K562 (cell line): ENCODE results near the gene FEZF1. TPM values are rescaled to one million over a fixed set of nuclear protein-coding genes. Genes with fewer than 3 reads are reported as not detected.

Experiments used
- ATAC-seq: fragments of 200-7000 bp; cut with Tn5 transposase; 3 replicates; pipeline ENCODE4 v1.9.1; 2020; ENCODE audit warnings: moderate library complexity
- BruUV-seq: library from RNA; stranded (reverse); fragments of 400-500 nt; replicated peaks from 2 replicates; lab custom pipeline; 2021; lab: Mats Ljungman, UMichigan
- CTCF ChIA-PET: fragments of 300-600 bp; formaldehyde crosslinking; extraction: SDS; loops from one replicate; lab custom pipeline; 2021; ENCODE audit warnings: low intra/inter-chr PET ratio; lab: Yijun Ruan, JAX
- POLR2A ChIA-PET: fragments of 300-600, 350-650 bp; sonication (Branson Sonifier 250); formaldehyde crosslinking; extraction: SDS; loops from one replicate; lab custom pipeline; 2021; ENCODE audit warnings: antibody characterized with exemption, inconsistent platforms; lab: Yijun Ruan, JAX
- DNase-seq, 4 experiments: peaks; one replicate each; pipeline versions ENCODE4 v3.0.0 to v3.0.0-alpha.2; 2011 to 2018; ENCODE audit warnings: low spot score in 3 of 4, mixed read lengths in 3 of 4; ENCODE audit errors: extremely low read depth in 1 of 4
- FAIRE-seq: peaks from 2 replicates; lab custom pipeline; 2011; peaks lifted over from hg19 to GRCh38; lab: Jason Lieb, UNC
- H2AFZ ChIP-seq: 2 replicates; pipeline ENCODE4 v1.6.0; 2011; ENCODE audit warnings: low read depth, low read length, control low read depth, inconsistent platforms
- H3K27ac ChIP-seq: fragments of 200-600 bp; 3 replicates; pipeline ENCODE4 v1.8.0; 2011; ENCODE audit warnings: low read depth, mild to moderate bottlenecking, control low read depth, inconsistent platforms, low read length, moderate library complexity, mixed read lengths; ENCODE audit errors: extremely low read depth
- H3K27me3 ChIP-seq, 2 experiments: fragments of 300-600 bp in 1 of 2; 2 replicates in 1 of 2; 3 replicates in 1 of 2; pipeline versions ENCODE4 v1.6.0 to v1.8.0; 2011; ENCODE audit warnings: inconsistent platforms in 2 of 2, low read length in 2 of 2, mild to moderate bottlenecking in 1 of 2, mixed read lengths in 1 of 2, moderate library complexity in 1 of 2; ENCODE audit not compliant: control insufficient read depth in 2 of 2, insufficient read depth in 2 of 2
- H3K36me3 ChIP-seq: fragments of 300-600 bp; 3 replicates; pipeline ENCODE4 v1.8.0; 2011; ENCODE audit warnings: mild to moderate bottlenecking, low read length, inconsistent platforms; ENCODE audit not compliant: control insufficient read depth, insufficient read depth
- H3K4me1 ChIP-seq, 2 experiments: fragments of 200-600 bp in 1 of 2; replicated peaks in 1 of 2; 2 replicates in 1 of 2; 3 replicates in 1 of 2; pipeline versions ENCODE4 v1.5.1 to v1.8.0; 2011; ENCODE audit warnings: inconsistent platforms in 2 of 2, low read length in 2 of 2, mild to moderate bottlenecking in 1 of 2, mixed read lengths in 1 of 2, moderate library complexity in 1 of 2; ENCODE audit not compliant: control insufficient read depth in 2 of 2, insufficient read depth in 2 of 2
- H3K4me2 ChIP-seq: 2 replicates; pipeline ENCODE4 v1.6.1; 2011; ENCODE audit warnings: low read length, control low read depth, inconsistent platforms, mixed read lengths; ENCODE audit not compliant: insufficient read depth
- H3K4me3 ChIP-seq: fragments of 200-600 bp; sonication (generic), shearing (Covaris generic); 2 replicates; pipeline ENCODE4 v1.5.1; 2016; ENCODE audit warnings: control low read depth, inconsistent platforms
- H3K79me2 ChIP-seq: fragments of 200-600 bp; 3 replicates; pipeline ENCODE4 v1.8.0; 2011; ENCODE audit warnings: low read length, inconsistent platforms; ENCODE audit not compliant: control insufficient read depth, insufficient read depth
- H3K9ac ChIP-seq, 2 experiments: 2 replicates each; pipeline versions ENCODE4 v1.6.0 to v1.6.1; 2011; ENCODE audit warnings: low read depth in 2 of 2, low read length in 2 of 2, control low read depth in 1 of 2, inconsistent platforms in 1 of 2, mild to moderate bottlenecking in 1 of 2, mixed read lengths in 1 of 2; ENCODE audit not compliant: insufficient read depth in 1 of 2
- H3K9me1 ChIP-seq: one replicate; pipeline ENCODE4 v1.6.0; 2011; ENCODE audit warnings: inconsistent platforms, mild to moderate bottlenecking, low read length, moderate library complexity; ENCODE audit not compliant: control insufficient read depth, insufficient read depth
- H3K9me3 ChIP-seq: replicated peaks from 2 replicates; pipeline ENCODE4 v1.5.1; 2011; ENCODE audit warnings: low read depth, low read length, inconsistent platforms; ENCODE audit not compliant: control insufficient read depth, insufficient read depth
- H4K20me1 ChIP-seq: replicated peaks from 2 replicates; pipeline ENCODE4 v1.6.1; 2011; ENCODE audit warnings: low read length, inconsistent platforms, mixed read lengths; ENCODE audit not compliant: control insufficient read depth, insufficient read depth
- MAZ ChIP-seq, 2 experiments: fragments of 450-650 bp in 1 of 2; sonication (generic) in 1 of 2; formaldehyde crosslinking; IDR thresholded peaks in 1 of 2; conservative IDR thresholded peaks in 1 of 2; 2 replicates each; pipeline versions ENCODE4 v1.4.0 to v1.5.0; 2020; ENCODE audit warnings: mild to moderate bottlenecking in 1 of 2, missing genetic modification reagents in 1 of 2
- PHF21A ChIP-seq: fragments of 450-650 bp; IDR thresholded peaks from 2 replicates; pipeline ENCODE4 v1.6.1; 2017; ENCODE audit warnings: low read depth, borderline replicate concordance
- RB1 ChIP-seq: fragments of 450-650 bp; IDR thresholded peaks from 2 replicates; pipeline ENCODE4 v1.6.1; 2017; ENCODE audit warnings: low read depth, mild to moderate bottlenecking
- TAF1 ChIP-seq: IDR thresholded peaks from 2 replicates; pipeline ENCODE4 v1.6.1; 2011; ENCODE audit warnings: mild to moderate bottlenecking, low read length, moderate library complexity; ENCODE audit not compliant: insufficient read depth, control insufficient read depth, severe bottlenecking; ENCODE audit errors: extremely low read depth
- TCF3 ChIP-seq: sonication (generic); formaldehyde crosslinking; IDR thresholded peaks from 2 replicates; pipeline ENCODE4 v1.4.0; 2020; ENCODE audit warnings: mild to moderate bottlenecking, missing genetic modification reagents
- TCFL5 ChIP-seq: fragments of 250-450 bp; sonication (Bioruptor Pico); conservative IDR thresholded peaks from 2 replicates; pipeline ENCODE4 v1.6.1; 2021; ENCODE audit warnings: mild to moderate bottlenecking, moderate library complexity, matching md5 sums
- ZFP91 ChIP-seq: sonication (generic); formaldehyde crosslinking; IDR thresholded peaks from 2 replicates; pipeline ENCODE4 v1.8.0; 2022; ENCODE audit warnings: mild to moderate bottlenecking, missing genetic modification reagents
- ZNF140 ChIP-seq: fragments of 250-450 bp; sonication (Bioruptor Pico); IDR thresholded peaks from 2 replicates; pipeline ENCODE4 v1.8.0; 2021; ENCODE audit warnings: moderate library complexity, mild to moderate bottlenecking, inconsistent platforms
- ZNF263 ChIP-seq: sonication (generic); formaldehyde crosslinking; IDR thresholded peaks from 2 replicates; pipeline ENCODE4 v1.8.0; 2022; ENCODE audit warnings: mild to moderate bottlenecking, missing genetic modification reagents, borderline replicate concordance
- ZNF449 ChIP-seq: fragments of 250-450 bp; sonication (Bioruptor Pico); IDR thresholded peaks from 2 replicates; pipeline ENCODE4 v1.8.0; 2022; ENCODE audit warnings: moderate library complexity, mild to moderate bottlenecking, inconsistent platforms
- ZNF695 ChIP-seq: fragments of 450-650 bp; formaldehyde crosslinking; IDR thresholded peaks from 2 replicates; pipeline ENCODE4 v1.4.0; 2020; ENCODE audit warnings: mild to moderate bottlenecking, moderate library complexity
- WGBS: fragments of 100-300 bp; shearing (Covaris generic); methylation state at CpG from one replicate; pipeline ENCODE4 v1.1.6; 2016; ENCODE audit warnings: low coverage, mixed read lengths; ENCODE audit not compliant: insufficient coverage; ENCODE audit errors: missing lambda C conversion rate; 5-methylcytosine and 5-hydroxymethylcytosine counted together
- in situ Hi-C: fragments of 300-500 bp; cut with MboI; formaldehyde crosslinking; loops from 4 replicates; pipeline ENCODE4 v1.15.0; 2018; ENCODE audit warnings: inconsistent platforms, mixed read lengths
- intact Hi-C: fragments of 100-400 bp; cut with micrococcal nuclease; formaldehyde crosslinking; loops from 2 replicates; pipeline ENCODE4 v1.14.2; 2022
- polyA plus RNA-seq, 8 experiments: library from polyadenylated mRNA; depleted of rRNA in 4 of 8; stranded (reverse) in 5 of 8; unstranded in 3 of 8; fragments of >200 nt; fragmentation: Nextera tagmentation in 2 of 8; fragmentation: Illumina TruSeq in 1 of 8; extraction: Ambion mirVana in 2 of 8; extraction: Trizol in 1 of 8; gene quantifications; 2 replicates each; pipeline versions ENCODE4 v1.2.1 to v1.2.3, GENCODE V29; 2011 to 2014; ENCODE audit warnings: inconsistent platforms in 1 of 8, missing spikeins in 1 of 8
- total RNA-seq, 7 experiments: library from RNA; depleted of rRNA in 6 of 7; stranded (reverse); fragments of >200 nt in 6 of 7; fragmentation: Illumina TruSeq in 2 of 7; extraction: Trizol in 2 of 7; gene quantifications; 2 replicates each; pipeline versions ENCODE4 v1.2.1 to v1.2.3, GENCODE V29; 2011 to 2021; ENCODE audit warnings: low replicate concordance in 1 of 7

Gene FEZF1
- total and polyA plus RNA-seq, 9 of the 15 experiments (the other 6 are each of a cell fraction or from before 2014, with no cell fraction given): not detected

GRCh38 chr7:122352454-122352853 lies 47.9 kb upstream of the FEZF1 start:
- FAIRE-seq: no peak
- Histone ChIP-seq H3K4me3 (no peak overlapping the region), H3K4me2 (no peak overlapping the region), H4K20me1 (no peaks in the 10 kb centered on the region), H3K9ac (no peak overlapping the region), H3K27me3 (no peaks in the 10 kb centered on the region), H3K9me1 (no peaks in the 10 kb centered on the region), H3K36me3 (no peaks in the 10 kb centered on the region), H3K9me3 (no peaks in the 10 kb centered on the region), H3K79me2 (no peaks in the 10 kb centered on the region), H3K4me1 (no peaks in the 10 kb centered on the region), H2AFZ (no peak overlapping the region), H3K27ac (no peak overlapping the region)
- no peak for TF ChIP-seq ZNF263 (CRISPR knock-in tag)
- CTCF ChIA-PET: no interaction called here
- POLR2A ChIA-PET: no interaction called here
- no peak for ATAC-seq
- in situ Hi-C loops: no loop called here
- no peak for DNase-seq
- no TSS peak for BruUV-seq
- WGBS: 0% methylated on average over 3 of the region's 3 CpGs
- intact Hi-C loops: no loop called here

GRCh38 chr7:122350701-122351100 lies 46.2 kb upstream of the FEZF1 start:
- Histone ChIP-seq H2AFZ (no peak overlapping the region), H3K9me1 (no peaks in the 10 kb centered on the region), H3K27ac (no peak overlapping the region), H3K4me2 (no peak overlapping the region), H3K9ac (no peak overlapping the region), H3K4me3 (no peak overlapping the region), H3K4me1 (no peaks in the 10 kb centered on the region), H3K27me3 (no peaks in the 10 kb centered on the region), H4K20me1 (no peaks in the 10 kb centered on the region), H3K36me3 (no peaks in the 10 kb centered on the region), H3K9me3 (no peaks in the 10 kb centered on the region), H3K79me2 (no peaks in the 10 kb centered on the region)
- WGBS: 2% methylated on average over 3 of the region's 3 CpGs
- FAIRE-seq: no peak
- in situ Hi-C loops: no loop called here
- intact Hi-C loops: no loop called here
- no TSS peak for BruUV-seq
- POLR2A ChIA-PET: no interaction called here
- CTCF ChIA-PET: no interaction called here
- DNase-seq: no peak
- ATAC-seq: no peak
- TF ChIP-seq RB1 (no peak), PHF21A (no peak), ZNF140 (CRISPR knock-in tag) (no peak), ZNF449 (CRISPR knock-in tag) (no peak), MAZ (CRISPR knock-in tag; conservative IDR thresholded peaks at IDR 0.05 in 1 of 2, IDR thresholded peaks at IDR 0.05 in 1 of 2) (no peak), TAF1 (no peak), TCFL5 (CRISPR knock-in tag) (no peak), TCF3 (CRISPR knock-in tag) (no peak), ZFP91 (no peak), ZNF695 (no peak)
